ENCODE data around the gene ZMPSTE24. TPM values are rescaled to one million over a fixed set of nuclear protein-coding genes. Genes with fewer than 3 reads are reported as not detected.

The ZMPSTE24 gene
- total and polyA plus RNA-seq, 10 of the 15 experiments (the other 5 are each of a cell fraction or from before 2014, with no cell fraction given), result 21.5 to 84.4 (median 43.6) TPM

GRCh38 chr1:40337443-40337842 is 79.4 kb downstream of the ZMPSTE24 start:
- H3K36me3 ChIP-seq (ENCODE audit: control insufficient read depth in 2 of 2, insufficient read depth in 2 of 2, low read length in 1 of 2), result no peaks in the 10 kb centered on the region
- no peak overlapping the region for H3K9ac ChIP-seq (ENCODE audit: control insufficient read depth, insufficient read depth, low read length)
- CTCF ChIA-PET, result interaction anchor here (0.6 to 11.6 kb wide), 26 partner anchors 17 to 418 kb away, joined by 3 to 332 read pairs (median 7); partner anchors contain the start of genes COL9A2 and ZMPSTE24
- no peaks in the 10 kb centered on the region for H3K79me2 ChIP-seq (ENCODE audit: control insufficient read depth, insufficient read depth, low read length)
- no peak overlapping the region for H3K27ac ChIP-seq (ENCODE audit: control insufficient read depth, insufficient read depth)
- peaks cover 3% of the 10 kb centered on the region; the same call in 2 of the 3 replicates for H3K9me3 ChIP-seq (replicated peaks; ENCODE audit: control insufficient read depth, insufficient read depth, low read length)
- POLR2A ChIA-PET, result interaction anchor here (1.6 to 2.5 kb wide), 3 partner anchors 36 to 193 kb away, joined by 7 to 16 read pairs (median 10); partner anchors contain the start of gene SMAP2
- DNase-seq (ENCODE audit: low read depth, low spot score), result no peak
- intact Hi-C loops (cut with micrococcal nuclease; ENCODE audit: unreplicated experiment) (no loop called here), in situ Hi-C loops (cut with MboI) (loop anchor here (5.0 kb wide), 3 partner anchors 65 to 255 kb away; no protein-coding TSS in a partner anchor)
- no peak overlapping the region for H3K4me3 ChIP-seq
- WGBS (ENCODE audit: insufficient coverage, insufficient replicate concordance, low lambda C conversion rate, missing lambda C conversion rate), result 93% methylated on average over 8 of the region's 8 CpGs
- no peaks in the 10 kb centered on the region for H3K27me3 ChIP-seq (replicated peaks in 1 of 2; ENCODE audit: control insufficient read depth in 2 of 2, insufficient read depth in 2 of 2, low read length in 1 of 2)
- no peak for FAIRE-seq
- SMC1A ChIA-PET (ENCODE audit: uncharacterized antibody, unreplicated experiment), result interaction anchor here (0.7 to 8.1 kb wide), 24 partner anchors 14 to 360 kb away, joined by 3 to 182 read pairs (median 10); partner anchors contain the start of genes COL9A2, RLF and ZFP69B
- no peak overlapping the region for H3K4me2 ChIP-seq (ENCODE audit: control insufficient read depth, insufficient read depth)
- peaks cover 5% of the 10 kb centered on the region; the same call in 1 of the 2 replicates for H3K4me1 ChIP-seq (ENCODE audit: control insufficient read depth, insufficient read depth, low read length)
- no peak overlapping the region for H2AFZ ChIP-seq (ENCODE audit: control insufficient read depth, low read depth, low read length)
- no peak for TF ChIP-seq EZH2 (IDR thresholded peaks at IDR 0.05; ENCODE audit: borderline replicate concordance, control insufficient read depth, low read depth, low read length)
- TF ChIP-seq SMAD5 (IDR thresholded peaks at IDR 0.05; ENCODE audit: low read depth), result no peak
- TF ChIP-seq RB1 (IDR thresholded peaks at IDR 0.05; ENCODE audit: borderline replicate concordance), result no peak
- TF ChIP-seq PAX5 (IDR thresholded peaks at IDR 0.05; ENCODE audit: borderline replicate concordance, low read depth, low read length), result no peak
- TF ChIP-seq RELA (IDR thresholded peaks at IDR 0.05; ENCODE audit: borderline replicate concordance, partially characterized antibody), result no peak
- TF ChIP-seq CREB1 (IDR thresholded peaks at IDR 0.05; ENCODE audit: low read depth), result no peak
- TF ChIP-seq PBX3 (IDR thresholded peaks at IDR 0.05; ENCODE audit: insufficient replicate concordance, low read depth, low read length), result no peak
- TF ChIP-seq CHD4 (IDR thresholded peaks at IDR 0.05), result no peak
- TF ChIP-seq ZNF592 (IDR thresholded peaks at IDR 0.05), result no peak
- RAD21 ChIA-PET (ENCODE audit: unreplicated experiment), result interaction anchor here (0.9 to 6.8 kb wide), 13 partner anchors 14 to 298 kb away, joined by 3 to 151 read pairs (median 10); partner anchors contain the start of gene COL9A2
- H4K20me1 ChIP-seq (ENCODE audit: control insufficient read depth, insufficient read depth), result no peaks in the 10 kb centered on the region
- BruUV-seq (replicated peaks), result no TSS peak
- ATAC-seq, result no peak
